Kidney epithelial cell (primary cell): Measurements from ENCODE around the gene TRIM26. TPM values are rescaled to one million over a fixed set of nuclear protein-coding genes. Genes with fewer than 3 reads are reported as not detected.

Experiments used
- DNase-seq: peaks from one replicate; pipeline ENCODE4 v3.0.0-alpha.2; 2010; ENCODE audit warnings: low read depth
- H3K27me3 ChIP-seq: 2 replicates; pipeline ENCODE4 v1.6.0; 2011; ENCODE audit warnings: low read length; ENCODE audit not compliant: control insufficient read depth, insufficient read depth
- H3K36me3 ChIP-seq: 2 replicates; pipeline ENCODE4 v1.5.1; 2011; ENCODE audit warnings: low read length; ENCODE audit not compliant: control insufficient read depth, insufficient read depth
- H3K4me3 ChIP-seq: 2 replicates; pipeline ENCODE4 v1.5.1; 2011; ENCODE audit warnings: low read depth, mild to moderate bottlenecking, control low read depth, low read length
- total RNA-seq: library from RNA; depleted of rRNA; stranded (reverse); fragments of >200 nt; gene quantifications from 2 replicates; pipeline ENCODE4 v1.2.3, GENCODE V29; 2015
- TF ChIP-seq, protein P1 (sequence below): IDR thresholded peaks from 2 replicates; pipeline ENCODE4 v1.5.1; 2011; ENCODE audit warnings: mild to moderate bottlenecking, moderate library complexity, low read length, control low read depth, inconsistent platforms; ENCODE audit not compliant: insufficient read depth, poor library complexity, severe bottlenecking

TRIM26 gene
- total RNA-seq, 1 donor from 2014 or later, result 42.0 TPM

DNA sequence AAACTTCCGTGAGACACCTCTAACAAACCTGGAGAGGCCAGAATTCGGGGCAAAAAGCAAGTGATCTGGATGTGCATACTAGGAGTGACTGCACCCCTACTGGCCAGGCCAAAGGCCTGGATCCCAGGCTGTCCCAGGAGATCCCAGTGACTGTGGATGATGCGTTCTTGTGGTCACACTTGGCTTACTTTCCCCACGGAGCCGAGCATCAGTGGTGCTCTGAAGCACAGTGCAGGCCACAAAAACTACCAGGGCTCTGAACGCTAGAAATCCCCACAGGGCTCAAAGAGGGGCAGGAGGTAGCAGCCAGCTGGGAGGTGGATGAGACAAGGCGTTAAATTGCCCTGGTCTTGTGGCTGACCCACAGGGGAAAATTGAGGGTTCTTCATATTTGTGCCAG is 7.1 kb downstream of the TRIM26 start:
- no peak for DNase-seq
- TF ChIP-seq, protein P1, sequence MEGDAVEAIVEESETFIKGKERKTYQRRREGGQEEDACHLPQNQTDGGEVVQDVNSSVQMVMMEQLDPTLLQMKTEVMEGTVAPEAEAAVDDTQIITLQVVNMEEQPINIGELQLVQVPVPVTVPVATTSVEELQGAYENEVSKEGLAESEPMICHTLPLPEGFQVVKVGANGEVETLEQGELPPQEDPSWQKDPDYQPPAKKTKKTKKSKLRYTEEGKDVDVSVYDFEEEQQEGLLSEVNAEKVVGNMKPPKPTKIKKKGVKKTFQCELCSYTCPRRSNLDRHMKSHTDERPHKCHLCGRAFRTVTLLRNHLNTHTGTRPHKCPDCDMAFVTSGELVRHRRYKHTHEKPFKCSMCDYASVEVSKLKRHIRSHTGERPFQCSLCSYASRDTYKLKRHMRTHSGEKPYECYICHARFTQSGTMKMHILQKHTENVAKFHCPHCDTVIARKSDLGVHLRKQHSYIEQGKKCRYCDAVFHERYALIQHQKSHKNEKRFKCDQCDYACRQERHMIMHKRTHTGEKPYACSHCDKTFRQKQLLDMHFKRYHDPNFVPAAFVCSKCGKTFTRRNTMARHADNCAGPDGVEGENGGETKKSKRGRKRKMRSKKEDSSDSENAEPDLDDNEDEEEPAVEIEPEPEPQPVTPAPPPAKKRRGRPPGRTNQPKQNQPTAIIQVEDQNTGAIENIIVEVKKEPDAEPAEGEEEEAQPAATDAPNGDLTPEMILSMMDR, result no peak
- Histone ChIP-seq H3K36me3 (no peaks in the 10 kb centered on the region), H3K27me3 (no peaks in the 10 kb centered on the region), H3K4me3 (no peak overlapping the region)

DNA sequence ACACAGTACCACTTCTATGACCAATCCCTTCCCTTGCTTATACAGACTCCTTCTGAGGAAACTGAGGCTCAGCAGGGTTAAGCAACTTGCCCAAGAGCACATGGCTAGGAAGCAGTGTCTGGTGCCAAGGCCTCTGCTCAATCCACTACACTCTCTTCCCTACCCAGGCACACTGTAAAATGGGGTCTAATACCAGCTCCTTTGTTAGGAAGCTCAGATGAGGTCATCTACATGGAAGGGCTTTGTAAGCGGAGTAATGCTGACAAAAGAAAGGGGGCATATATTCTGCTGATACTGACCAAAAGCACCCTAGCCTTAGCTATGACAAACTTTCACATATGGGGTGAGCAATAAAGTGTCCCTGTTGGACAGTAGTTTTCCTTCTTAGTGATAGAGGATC is 9.1 kb downstream of the TRIM26 start:
- Histone ChIP-seq H3K36me3 (no peaks in the 10 kb centered on the region), H3K4me3 (no peak overlapping the region), H3K27me3 (no peaks in the 10 kb centered on the region)
- TF ChIP-seq, protein P1, result no peak
- DNase-seq, result no peak

GRCh38 chr6:30202366-30202765 is 10.8 kb downstream of the TRIM26 start:
- H3K36me3 ChIP-seq, result peaks cover 3% of the 10 kb centered on the region
- no peak overlapping the region for H3K4me3 ChIP-seq
- TF ChIP-seq, protein P1, result no peak
- no peaks in the 10 kb centered on the region for H3K27me3 ChIP-seq
- no peak for DNase-seq

DNA sequence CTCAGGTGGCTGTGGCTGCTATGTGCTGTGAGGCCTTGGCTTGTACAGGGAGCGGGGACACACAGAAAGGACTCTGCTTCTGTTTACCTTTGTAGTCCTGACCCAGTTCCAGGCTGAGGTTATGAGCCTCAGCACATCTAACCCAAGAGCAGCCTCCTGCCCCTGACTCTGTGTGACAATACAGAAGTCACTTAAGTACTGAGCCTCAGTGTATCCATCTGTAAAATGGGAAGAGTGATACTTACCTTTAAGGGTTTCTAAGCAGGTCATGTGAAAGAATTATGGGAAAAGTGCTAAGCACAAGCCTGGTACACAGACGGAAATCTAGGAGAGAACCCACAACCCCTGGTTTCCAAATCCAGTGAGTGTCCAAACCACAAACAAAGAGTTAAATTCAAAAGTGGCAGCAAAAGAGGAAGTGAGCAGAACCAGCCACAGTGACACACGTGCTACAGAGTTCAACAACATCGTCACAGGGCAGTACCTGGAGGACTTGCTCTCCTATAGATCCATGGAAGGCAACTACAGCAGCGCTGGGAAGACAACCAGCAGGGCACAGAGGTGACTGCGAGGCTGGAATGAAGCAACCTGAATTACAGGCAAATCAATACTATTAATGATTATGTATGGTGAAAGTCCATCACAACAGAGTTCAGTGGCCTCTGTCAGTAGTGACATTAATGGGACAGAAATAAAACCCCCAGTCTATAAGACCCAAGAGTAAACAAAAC is 12.5 kb downstream of the TRIM26 start:
- no peaks in the 10 kb centered on the region for H3K27me3 ChIP-seq
- H3K4me3 ChIP-seq, result no peak overlapping the region
- TF ChIP-seq, protein P1, result no peak
- no peak for DNase-seq
- peaks cover 4% of the 10 kb centered on the region for H3K36me3 ChIP-seq

DNA sequence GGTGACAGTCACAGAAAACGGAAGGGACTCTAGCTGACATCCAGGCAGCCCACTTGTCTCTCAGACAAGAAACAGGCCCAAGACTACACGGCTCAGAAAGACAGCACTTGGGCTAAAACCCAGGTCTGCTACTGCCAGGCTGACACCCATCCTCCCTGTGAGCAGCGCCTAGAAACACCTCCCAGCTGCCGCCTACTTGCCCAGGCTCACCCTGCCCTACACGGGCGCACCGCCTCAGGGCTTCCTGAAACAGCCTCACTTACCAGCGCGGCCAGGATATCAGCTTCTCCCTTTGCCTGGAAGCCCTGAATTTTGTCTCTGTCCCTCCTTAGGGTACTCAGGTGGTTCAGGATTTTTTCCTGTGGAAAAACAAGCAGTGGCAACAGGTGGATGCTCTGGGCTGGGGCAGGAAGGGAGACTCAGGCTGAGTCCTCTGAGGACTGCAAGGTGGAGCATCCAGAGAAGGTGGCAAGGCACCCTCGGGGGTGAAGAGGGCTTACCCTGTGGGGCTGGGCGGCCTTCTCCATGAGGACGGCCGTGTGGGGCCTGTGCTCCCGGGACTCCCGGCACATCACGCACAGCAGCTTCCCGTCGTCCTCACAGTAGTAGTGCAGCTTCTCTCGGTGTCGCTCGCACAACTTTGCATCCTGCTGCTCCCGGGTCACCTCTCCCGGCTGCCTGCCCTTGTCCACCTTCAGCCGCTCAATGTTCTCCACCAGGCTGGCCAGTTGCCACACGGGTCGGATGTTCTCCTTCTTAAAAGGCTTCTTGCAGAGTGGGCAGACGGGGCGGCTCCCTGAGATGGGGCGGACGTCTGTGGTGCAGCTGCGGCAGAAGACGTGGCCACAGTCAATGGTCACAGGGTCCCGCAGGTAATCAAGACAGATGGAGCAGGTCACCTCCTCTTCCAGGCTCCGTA is 14.8 kb downstream of the TRIM26 start:
- Histone ChIP-seq H3K36me3 (peaks cover 4% of the 10 kb centered on the region), H3K27me3 (no peaks in the 10 kb centered on the region), H3K4me3 (no peak overlapping the region)
- TF ChIP-seq, protein P1, result no peak
- no peak for DNase-seq
